Measurements from ENCODE around the gene CNIH3. TPM values are rescaled to one million over a fixed set of nuclear protein-coding genes. Genes with fewer than 3 reads are reported as not detected.

Gene CNIH3
- total and polyA plus RNA-seq, 2 donors (not counting 1 experiment from before 2014, with no cell fraction given), result 0.72 to 1.8 TPM

DNA sequence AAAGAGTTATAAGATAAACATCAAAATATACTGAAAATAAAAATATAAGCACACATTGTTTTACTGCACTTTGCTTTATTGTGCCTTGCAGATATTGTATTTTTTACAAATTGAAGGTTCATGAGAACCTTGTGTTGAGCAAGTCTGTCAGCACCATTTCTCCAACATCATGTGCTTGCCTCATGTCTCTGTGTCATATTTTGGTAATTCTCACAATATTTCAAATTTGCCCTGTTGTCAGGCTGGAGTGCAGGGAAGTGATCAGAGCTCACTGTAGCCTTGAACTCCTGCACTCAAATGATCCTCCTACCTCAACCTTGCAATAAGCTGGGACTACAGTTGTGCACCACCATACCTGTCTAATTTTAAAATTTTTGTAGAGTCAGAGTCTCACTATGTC lies 21.3 kb upstream of the CNIH3 start:
- intact Hi-C loops (cut with micrococcal nuclease), result no loop called here
- ChIA-PET CTCF (no interaction called here), POLR2A (no interaction called here)
- Histone ChIP-seq H3K79me2 (ENCODE audit: control insufficient read depth, insufficient read depth, low read length) (no peaks in the 10 kb centered on the region), H3K9me3 (ENCODE audit: control extremely low read depth in 1 of 3, control insufficient read depth in 2 of 3, insufficient read depth in 1 of 3, low read length in 2 of 3) (no peaks in the 10 kb centered on the region), H2AFZ (ENCODE audit: insufficient read depth, low read depth, low read length, poor library complexity, severe bottlenecking) (no peak overlapping the region), H4K20me1 (ENCODE audit: control insufficient read depth, insufficient read depth, low read length, poor library complexity, severe bottlenecking) (no peaks in the 10 kb centered on the region), H3K27me3 (replicated peaks in 1 of 4; ENCODE audit: control extremely low read depth in 1 of 4, control insufficient read depth in 3 of 4, insufficient read depth in 4 of 4, low read length in 3 of 4) (no peaks in the 10 kb centered on the region), H3K9ac (ENCODE audit: low read length) (no peak overlapping the region), H3K4me2 (replicated peaks; ENCODE audit: low read depth, low read length, poor library complexity, severe bottlenecking) (no peak overlapping the region), H3K4me1 (ENCODE audit: control insufficient read depth in 2 of 2, insufficient read depth in 2 of 2, low read length in 2 of 2) (peaks cover 0 to 2% of the 10 kb centered on the region in 2 donors), H3K4me3 (ENCODE audit: control extremely low read depth in 1 of 5, extremely low read depth in 1 of 5, insufficient read depth in 1 of 5, low read depth in 2 of 5, low read length in 4 of 5) (no peak overlapping the region), H3K27ac (ENCODE audit: low read length in 2 of 2) (no peak overlapping the region), H3K36me3 (replicated peaks in 1 of 2; ENCODE audit: control extremely low read depth in 1 of 2, control insufficient read depth in 1 of 2, extremely low read depth in 1 of 2, insufficient read depth in 2 of 2, low read length in 1 of 2) (no peaks in the 10 kb centered on the region)
- Mint-ChIP-seq H3K27me3 (peaks cover 6% of the 10 kb centered on the region), H3K4me1 (peaks cover 6% of the 10 kb centered on the region), H3K27ac (no peak overlapping the region), H3K9me3 (ENCODE audit: insufficient read depth) (peaks cover 2% of the 10 kb centered on the region), H3K4me3 (no peak overlapping the region)
- no peak for TF ChIP-seq EZH2 (IDR thresholded peaks at IDR 0.05; ENCODE audit: borderline replicate concordance, insufficient read depth, low read depth, low read length, poor library complexity, severe bottlenecking)
- TF ChIP-seq, protein P1, sequence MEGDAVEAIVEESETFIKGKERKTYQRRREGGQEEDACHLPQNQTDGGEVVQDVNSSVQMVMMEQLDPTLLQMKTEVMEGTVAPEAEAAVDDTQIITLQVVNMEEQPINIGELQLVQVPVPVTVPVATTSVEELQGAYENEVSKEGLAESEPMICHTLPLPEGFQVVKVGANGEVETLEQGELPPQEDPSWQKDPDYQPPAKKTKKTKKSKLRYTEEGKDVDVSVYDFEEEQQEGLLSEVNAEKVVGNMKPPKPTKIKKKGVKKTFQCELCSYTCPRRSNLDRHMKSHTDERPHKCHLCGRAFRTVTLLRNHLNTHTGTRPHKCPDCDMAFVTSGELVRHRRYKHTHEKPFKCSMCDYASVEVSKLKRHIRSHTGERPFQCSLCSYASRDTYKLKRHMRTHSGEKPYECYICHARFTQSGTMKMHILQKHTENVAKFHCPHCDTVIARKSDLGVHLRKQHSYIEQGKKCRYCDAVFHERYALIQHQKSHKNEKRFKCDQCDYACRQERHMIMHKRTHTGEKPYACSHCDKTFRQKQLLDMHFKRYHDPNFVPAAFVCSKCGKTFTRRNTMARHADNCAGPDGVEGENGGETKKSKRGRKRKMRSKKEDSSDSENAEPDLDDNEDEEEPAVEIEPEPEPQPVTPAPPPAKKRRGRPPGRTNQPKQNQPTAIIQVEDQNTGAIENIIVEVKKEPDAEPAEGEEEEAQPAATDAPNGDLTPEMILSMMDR (IDR thresholded peaks at IDR 0.05), result no peak
- DNase-seq (no peak), ATAC-seq (ENCODE audit: low read depth) (no peak)

DNA sequence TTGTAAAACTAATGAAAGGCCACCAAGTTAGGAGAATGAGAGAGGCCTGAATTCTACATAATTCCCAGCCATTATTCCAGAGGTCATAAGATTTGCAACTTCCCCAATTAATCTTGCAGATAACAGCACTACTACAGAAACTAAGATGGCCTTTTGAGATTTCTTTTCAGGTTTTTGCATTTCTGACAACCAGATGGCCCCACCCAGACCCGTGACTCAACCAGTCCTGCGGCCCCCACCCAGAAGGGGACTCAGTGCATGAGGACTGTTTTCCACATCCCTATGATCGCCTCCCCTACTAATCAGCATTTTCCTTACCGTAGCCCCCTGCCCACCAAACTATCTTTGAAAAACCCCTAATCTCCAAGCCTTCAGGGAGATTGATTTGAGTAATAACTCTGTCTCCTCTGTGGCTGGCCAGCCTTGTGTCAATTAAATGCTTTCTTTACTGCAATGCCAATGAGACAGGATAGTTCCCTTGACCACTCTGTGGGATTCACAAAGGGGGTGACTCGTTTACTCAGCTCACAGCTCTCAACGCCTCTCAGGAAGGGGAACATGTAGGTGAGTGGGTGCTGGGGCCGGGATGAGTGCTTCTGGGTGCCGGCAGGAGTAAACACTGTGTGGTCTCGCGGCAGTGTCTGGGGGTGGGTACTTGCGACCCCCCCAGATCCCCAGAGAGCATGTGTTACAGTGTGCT lies 10.5 kb upstream of the CNIH3 start:
- POLR2A ChIA-PET, result no interaction called here
- no peak overlapping the region for H2AFZ ChIP-seq (ENCODE audit: insufficient read depth, low read depth, low read length, poor library complexity, severe bottlenecking)
- H3K27ac ChIP-seq (ENCODE audit: low read length in 2 of 2), result no peak overlapping the region
- CTCF ChIA-PET, result no interaction called here
- no peak overlapping the region for H3K4me2 ChIP-seq (replicated peaks; ENCODE audit: low read depth, low read length, poor library complexity, severe bottlenecking)
- peaks cover 0 to 10% (median 0%) of the 10 kb centered on the region in 3 donors for H3K9me3 ChIP-seq (ENCODE audit: control extremely low read depth in 1 of 3, control insufficient read depth in 2 of 3, insufficient read depth in 1 of 3, low read length in 2 of 3)
- Mint-ChIP-seq H3K9me3 (ENCODE audit: insufficient read depth) (no peaks in the 10 kb centered on the region), H3K4me1 (no peaks in the 10 kb centered on the region), H3K4me3 (no peak overlapping the region), H3K27me3 (peaks cover 34% of the 10 kb centered on the region), H3K27ac (no peak overlapping the region)
- WGBS (ENCODE audit: insufficient coverage), result 96% methylated on average over 9 of the region's 11 CpGs
- no peaks in the 10 kb centered on the region for H3K36me3 ChIP-seq (replicated peaks in 1 of 2; ENCODE audit: control extremely low read depth in 1 of 2, control insufficient read depth in 1 of 2, extremely low read depth in 1 of 2, insufficient read depth in 2 of 2, low read length in 1 of 2)
- ATAC-seq (ENCODE audit: low read depth), result no peak
- peaks cover 0 to 4% (median 1%) of the 10 kb centered on the region in 4 experiments for H3K27me3 ChIP-seq (replicated peaks in 1 of 4; ENCODE audit: control extremely low read depth in 1 of 4, control insufficient read depth in 3 of 4, insufficient read depth in 4 of 4, low read length in 3 of 4)
- intact Hi-C loops (cut with micrococcal nuclease), result no loop called here
- H4K20me1 ChIP-seq (ENCODE audit: control insufficient read depth, insufficient read depth, low read length, poor library complexity, severe bottlenecking), result no peaks in the 10 kb centered on the region
- no peaks in the 10 kb centered on the region for H3K4me1 ChIP-seq (ENCODE audit: control insufficient read depth in 2 of 2, insufficient read depth in 2 of 2, low read length in 2 of 2)
- no peaks in the 10 kb centered on the region for H3K79me2 ChIP-seq (ENCODE audit: control insufficient read depth, insufficient read depth, low read length)
- no peak for DNase-seq
- H3K4me3 ChIP-seq (ENCODE audit: control extremely low read depth in 1 of 5, extremely low read depth in 1 of 5, insufficient read depth in 1 of 5, low read depth in 2 of 5, low read length in 4 of 5), result no peak overlapping the region
- H3K9ac ChIP-seq (ENCODE audit: low read length), result no peak overlapping the region
- no peak for TF ChIP-seq EZH2 (IDR thresholded peaks at IDR 0.05; ENCODE audit: borderline replicate concordance, insufficient read depth, low read depth, low read length, poor library complexity, severe bottlenecking)
- TF ChIP-seq, protein P1 (IDR thresholded peaks at IDR 0.05), result no peak

All from B cell (primary cell).